ENCODE data around the gene NACC2. TPM values are rescaled to one million over a fixed set of nuclear protein-coding genes. Genes with fewer than 3 reads are reported as not detected.

The NACC2 gene
- total RNA-seq, 2 donors from 2014 or later: 7.8 to 9.7 TPM

- no peaks in the 10 kb centered on the region for H3K36me3 Mint-ChIP-seq (ENCODE audit: low read depth)
- H3K4me3 Mint-ChIP-seq: peak overlapping the region; percentile 52
- no peaks in the 10 kb centered on the region for H3K9me3 Mint-ChIP-seq
- H3K27ac Mint-ChIP-seq: no peak overlapping the region
- no peaks in the 10 kb centered on the region for H3K27me3 Mint-ChIP-seq
- ATAC-seq (replicated peaks): no peak
- H3K4me1 Mint-ChIP-seq: peaks cover 4% of the 10 kb centered on the region
Measured at GRCh38 chr9:136098210-136098609, 3.1 kb upstream of the NACC2 start.

- H3K27me3 Mint-ChIP-seq: no peaks in the 10 kb centered on the region
- H3K27ac Mint-ChIP-seq: no peak overlapping the region
- H3K9me3 Mint-ChIP-seq: no peaks in the 10 kb centered on the region
- H3K36me3 Mint-ChIP-seq (ENCODE audit: low read depth): no peaks in the 10 kb centered on the region
- no peak for ATAC-seq (replicated peaks)
- H3K4me1 Mint-ChIP-seq: peaks cover 4% of the 10 kb centered on the region
- H3K4me3 Mint-ChIP-seq: peak overlapping the region; percentile 61
Measured at GRCh38 chr9:136096505-136097001, 1.5 kb upstream of the NACC2 start.

- Mint-ChIP-seq H3K36me3 (ENCODE audit: low read depth) (no peaks in the 10 kb centered on the region), H3K27ac (no peak overlapping the region), H3K9me3 (no peaks in the 10 kb centered on the region), H3K4me1 (peaks cover 4% of the 10 kb centered on the region), H3K4me3 (peak overlapping the region; percentile 53), H3K27me3 (no peaks in the 10 kb centered on the region)
- peak; percentile 62 for ATAC-seq (replicated peaks)
Measured at GRCh38 chr9:136093995-136094881, 851 bp downstream of the NACC2 start.

GRCh38 chr9:136093346-136093986, 1.6 kb downstream of the NACC2 start:
- no peaks in the 10 kb centered on the region for H3K36me3 Mint-ChIP-seq (ENCODE audit: low read depth)
- H3K4me1 Mint-ChIP-seq: peaks cover 3% of the 10 kb centered on the region
- H3K4me3 Mint-ChIP-seq: peak overlapping the region; percentile 53
- H3K9me3 Mint-ChIP-seq: no peaks in the 10 kb centered on the region
- H3K27ac Mint-ChIP-seq: peak overlapping the region; percentile 37
- ATAC-seq (replicated peaks): no peak
- H3K27me3 Mint-ChIP-seq: no peaks in the 10 kb centered on the region

GRCh38 chr9:136092741-136093140, 2.3 kb downstream of the NACC2 start:
- Mint-ChIP-seq H3K27ac (peak overlapping the region; percentile 37), H3K36me3 (ENCODE audit: low read depth) (no peaks in the 10 kb centered on the region), H3K27me3 (no peaks in the 10 kb centered on the region), H3K9me3 (no peaks in the 10 kb centered on the region), H3K4me3 (peak overlapping the region; percentile 53), H3K4me1 (no peaks in the 10 kb centered on the region)
- no peak for ATAC-seq (replicated peaks)

GRCh38 chr9:136092353-136092650, 2.8 kb downstream of the NACC2 start:
- ATAC-seq (replicated peaks): no peak
- Mint-ChIP-seq H3K27ac (no peak overlapping the region), H3K9me3 (no peaks in the 10 kb centered on the region), H3K4me3 (no peak overlapping the region), H3K27me3 (no peaks in the 10 kb centered on the region), H3K4me1 (no peaks in the 10 kb centered on the region), H3K36me3 (ENCODE audit: low read depth) (no peaks in the 10 kb centered on the region)

GRCh38 chr9:136091582-136092352, 3.3 kb downstream of the NACC2 start:
- H3K4me3 Mint-ChIP-seq: no peak overlapping the region
- no peaks in the 10 kb centered on the region for H3K27me3 Mint-ChIP-seq
- no peaks in the 10 kb centered on the region for H3K36me3 Mint-ChIP-seq (ENCODE audit: low read depth)
- no peaks in the 10 kb centered on the region for H3K4me1 Mint-ChIP-seq
- peak overlapping the region; percentile 38 for H3K27ac Mint-ChIP-seq
- no peaks in the 10 kb centered on the region for H3K9me3 Mint-ChIP-seq
- no peak for ATAC-seq (replicated peaks)

- Mint-ChIP-seq H3K36me3 (ENCODE audit: low read depth) (no peaks in the 10 kb centered on the region), H3K27ac (peak overlapping the region; percentile 38), H3K27me3 (no peaks in the 10 kb centered on the region), H3K4me1 (no peaks in the 10 kb centered on the region), H3K9me3 (no peaks in the 10 kb centered on the region), H3K4me3 (no peak overlapping the region)
- no peak for ATAC-seq (replicated peaks)
Measured at GRCh38 chr9:136090768-136091581, 4.1 kb downstream of the NACC2 start.

- Mint-ChIP-seq H3K27ac (no peak overlapping the region), H3K27me3 (no peaks in the 10 kb centered on the region), H3K36me3 (ENCODE audit: low read depth) (no peaks in the 10 kb centered on the region), H3K4me1 (no peaks in the 10 kb centered on the region), H3K9me3 (no peaks in the 10 kb centered on the region), H3K4me3 (no peak overlapping the region)
- no peak for ATAC-seq (replicated peaks)
Measured at GRCh38 chr9:136090056-136090735, 4.9 kb downstream of the NACC2 start.

GRCh38 chr9:136089697-136090045, 5.4 kb downstream of the NACC2 start:
- no peaks in the 10 kb centered on the region for H3K9me3 Mint-ChIP-seq
- ATAC-seq (replicated peaks): no peak
- H3K36me3 Mint-ChIP-seq (ENCODE audit: low read depth): no peaks in the 10 kb centered on the region
- H3K27ac Mint-ChIP-seq: no peak overlapping the region
- H3K27me3 Mint-ChIP-seq: no peaks in the 10 kb centered on the region
- H3K4me3 Mint-ChIP-seq: no peak overlapping the region
- H3K4me1 Mint-ChIP-seq: peaks cover under 1% of the 10 kb centered on the region

- no peaks in the 10 kb centered on the region for H3K36me3 Mint-ChIP-seq (ENCODE audit: low read depth)
- no peak overlapping the region for H3K4me3 Mint-ChIP-seq
- H3K27ac Mint-ChIP-seq: no peak overlapping the region
- no peak for ATAC-seq (replicated peaks)
- no peaks in the 10 kb centered on the region for H3K27me3 Mint-ChIP-seq
- no peaks in the 10 kb centered on the region for H3K9me3 Mint-ChIP-seq
- H3K4me1 Mint-ChIP-seq: peaks cover 5% of the 10 kb centered on the region
Measured at GRCh38 chr9:136088939-136089696, 6.0 kb downstream of the NACC2 start.

- H3K36me3 Mint-ChIP-seq (ENCODE audit: low read depth): no peaks in the 10 kb centered on the region
- no peak overlapping the region for H3K4me3 Mint-ChIP-seq
- no peak for ATAC-seq (replicated peaks)
- H3K27me3 Mint-ChIP-seq: no peaks in the 10 kb centered on the region
- H3K4me1 Mint-ChIP-seq: peaks cover 5% of the 10 kb centered on the region
- H3K27ac Mint-ChIP-seq: no peak overlapping the region
- no peaks in the 10 kb centered on the region for H3K9me3 Mint-ChIP-seq
Measured at GRCh38 chr9:136088481-136088938, 6.6 kb downstream of the NACC2 start.
